Choroid plexus epithelial cell (primary cell): ENCODE results near the gene APOL3.
"Not testable (repeated sequence)": the region's sequence is repeated elsewhere in the genome, so short reads cannot be mapped to it uniquely, and the experiment has no call there.

ENCODE experiments used
- DNase-seq: peaks from one replicate; pipeline ENCODE4 v3.0.0-alpha.2; 2010; ENCODE audit warnings: low read depth
- H3K4me3 ChIP-seq: 2 replicates; pipeline ENCODE4 v1.5.1; 2011; ENCODE audit warnings: low read depth, mild to moderate bottlenecking, control low read depth, low read length, moderate library complexity
- TF ChIP-seq, protein P1 (sequence below): conservative IDR thresholded peaks from 2 replicates; pipeline ENCODE4 v1.5.1; 2011; ENCODE audit warnings: low read depth, mild to moderate bottlenecking, control low read depth, inconsistent platforms, low read length, moderate library complexity

Gene APOL3

DNA sequence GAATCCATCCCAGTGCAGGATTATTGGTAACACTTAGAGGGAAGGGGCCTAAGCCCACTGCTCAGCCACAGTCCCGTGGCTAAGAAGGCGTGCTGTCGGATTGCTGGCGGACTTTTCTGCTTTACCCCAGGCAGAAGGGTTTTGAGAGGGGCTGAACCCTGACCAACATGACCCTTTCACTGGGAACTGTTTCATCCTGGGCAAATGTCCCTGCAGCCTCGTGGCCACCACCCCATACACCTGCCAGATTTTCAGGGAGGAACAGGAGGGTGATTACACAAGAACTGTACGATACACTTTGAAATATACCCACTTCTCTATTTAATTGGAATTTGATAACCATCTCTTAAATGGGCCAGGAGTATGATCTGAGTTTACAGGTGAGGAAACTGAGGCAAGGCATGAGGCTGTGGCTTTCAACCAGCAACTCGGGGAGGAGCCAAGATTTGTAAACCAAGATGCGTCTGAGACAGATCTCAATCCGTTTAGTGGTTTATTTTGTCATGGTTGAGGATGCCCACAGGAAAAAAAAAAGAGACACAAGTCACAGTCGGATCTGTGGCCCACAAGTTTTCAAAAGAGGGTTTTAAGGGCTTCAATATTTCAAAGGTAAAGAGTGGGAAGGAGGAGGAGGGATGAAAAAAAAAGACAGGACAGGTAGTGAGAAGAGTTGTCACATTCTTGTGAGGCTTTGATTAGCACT is 6.1 kb upstream of the APOL3 start:
- TF ChIP-seq, protein P1, sequence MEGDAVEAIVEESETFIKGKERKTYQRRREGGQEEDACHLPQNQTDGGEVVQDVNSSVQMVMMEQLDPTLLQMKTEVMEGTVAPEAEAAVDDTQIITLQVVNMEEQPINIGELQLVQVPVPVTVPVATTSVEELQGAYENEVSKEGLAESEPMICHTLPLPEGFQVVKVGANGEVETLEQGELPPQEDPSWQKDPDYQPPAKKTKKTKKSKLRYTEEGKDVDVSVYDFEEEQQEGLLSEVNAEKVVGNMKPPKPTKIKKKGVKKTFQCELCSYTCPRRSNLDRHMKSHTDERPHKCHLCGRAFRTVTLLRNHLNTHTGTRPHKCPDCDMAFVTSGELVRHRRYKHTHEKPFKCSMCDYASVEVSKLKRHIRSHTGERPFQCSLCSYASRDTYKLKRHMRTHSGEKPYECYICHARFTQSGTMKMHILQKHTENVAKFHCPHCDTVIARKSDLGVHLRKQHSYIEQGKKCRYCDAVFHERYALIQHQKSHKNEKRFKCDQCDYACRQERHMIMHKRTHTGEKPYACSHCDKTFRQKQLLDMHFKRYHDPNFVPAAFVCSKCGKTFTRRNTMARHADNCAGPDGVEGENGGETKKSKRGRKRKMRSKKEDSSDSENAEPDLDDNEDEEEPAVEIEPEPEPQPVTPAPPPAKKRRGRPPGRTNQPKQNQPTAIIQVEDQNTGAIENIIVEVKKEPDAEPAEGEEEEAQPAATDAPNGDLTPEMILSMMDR = no peak
- no peak overlapping the region for H3K4me3 ChIP-seq
- DNase-seq = no peak

DNA sequence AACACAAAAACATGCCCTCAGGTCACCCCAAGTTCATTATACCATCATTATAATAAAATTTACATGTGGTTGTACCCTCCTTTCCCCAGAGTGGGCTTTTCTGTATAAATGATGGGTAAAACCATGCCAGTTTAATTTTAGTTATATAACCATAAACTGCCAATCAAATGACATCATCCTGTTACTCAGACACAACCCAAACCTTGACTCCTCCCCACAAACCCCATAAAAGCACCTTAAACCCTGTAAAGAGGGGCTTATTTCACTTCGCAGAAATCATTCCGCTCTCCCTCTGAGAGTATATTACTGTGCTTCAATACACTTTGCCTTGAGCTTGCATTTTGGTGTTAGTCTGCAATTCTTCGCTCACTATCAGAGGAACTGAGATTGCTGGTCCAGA is 5.5 kb upstream of the APOL3 start:
- no peak for DNase-seq
- H3K4me3 ChIP-seq = no peak overlapping the region
- TF ChIP-seq, protein P1 = no peak

DNA sequence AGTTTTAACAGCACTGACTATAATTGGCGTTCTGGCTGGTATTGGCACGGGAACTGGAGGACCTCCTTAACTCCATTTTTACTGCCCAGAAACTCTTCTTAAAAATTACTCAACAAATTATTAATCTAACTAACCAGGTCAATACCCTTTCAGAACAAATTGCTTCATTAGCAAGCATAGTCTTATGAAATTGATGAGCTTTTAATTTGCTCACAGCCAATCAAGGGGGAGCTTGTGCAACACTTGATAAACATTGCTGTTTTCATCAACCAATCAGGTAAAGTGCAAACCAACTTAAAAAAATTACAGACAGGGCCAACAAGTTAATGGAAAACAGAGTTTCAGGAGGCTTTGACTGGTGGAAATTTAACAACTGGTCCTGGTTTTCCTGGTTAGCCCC is 4.6 kb upstream of the APOL3 start:
- no peak overlapping the region for H3K4me3 ChIP-seq
- no peak for DNase-seq
- TF ChIP-seq, protein P1 = no peak

DNA sequence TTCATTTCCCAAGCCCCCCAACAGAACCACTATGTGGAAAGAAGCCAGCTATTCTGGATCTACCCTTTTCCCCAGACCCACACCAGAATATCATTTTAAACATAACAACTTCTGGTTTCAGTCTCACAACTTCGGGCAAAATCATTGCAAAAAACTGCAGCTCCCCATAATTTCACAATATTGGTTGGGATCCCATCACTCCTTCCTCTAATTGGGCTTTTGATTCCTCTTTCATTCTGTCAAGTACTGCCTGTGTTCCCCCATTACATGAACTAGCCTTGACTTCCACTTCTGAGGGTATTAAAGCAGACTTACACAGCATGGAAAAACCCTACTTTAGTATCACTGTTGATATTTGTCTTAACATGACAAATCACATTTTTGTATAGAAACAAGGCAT is 4.1 kb upstream of the APOL3 start:
- TF ChIP-seq, protein P1 = no peak
- DNase-seq = no peak
- H3K4me3 ChIP-seq = no peak overlapping the region

DNA sequence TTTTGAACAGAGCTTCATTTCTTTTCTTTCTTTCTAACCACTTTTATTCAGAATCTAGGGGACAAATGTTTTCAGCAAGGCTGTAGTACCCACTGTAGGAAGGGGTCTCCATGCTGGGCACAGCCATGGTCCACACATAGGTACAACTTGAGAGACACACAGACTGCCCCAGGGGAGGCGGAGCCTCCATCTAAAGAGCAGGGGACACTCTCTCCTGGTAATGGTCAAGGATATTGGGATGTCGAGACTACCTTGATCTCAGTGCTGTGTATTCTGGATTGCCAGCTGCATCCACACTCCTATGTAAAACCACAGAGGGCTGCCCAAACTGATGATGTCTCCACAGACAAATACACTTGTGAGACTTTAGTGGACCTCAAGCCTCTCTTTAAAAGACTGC is 2.9 kb upstream of the APOL3 start:
- no peak overlapping the region for H3K4me3 ChIP-seq
- TF ChIP-seq, protein P1 = no peak
- no peak for DNase-seq

DNA sequence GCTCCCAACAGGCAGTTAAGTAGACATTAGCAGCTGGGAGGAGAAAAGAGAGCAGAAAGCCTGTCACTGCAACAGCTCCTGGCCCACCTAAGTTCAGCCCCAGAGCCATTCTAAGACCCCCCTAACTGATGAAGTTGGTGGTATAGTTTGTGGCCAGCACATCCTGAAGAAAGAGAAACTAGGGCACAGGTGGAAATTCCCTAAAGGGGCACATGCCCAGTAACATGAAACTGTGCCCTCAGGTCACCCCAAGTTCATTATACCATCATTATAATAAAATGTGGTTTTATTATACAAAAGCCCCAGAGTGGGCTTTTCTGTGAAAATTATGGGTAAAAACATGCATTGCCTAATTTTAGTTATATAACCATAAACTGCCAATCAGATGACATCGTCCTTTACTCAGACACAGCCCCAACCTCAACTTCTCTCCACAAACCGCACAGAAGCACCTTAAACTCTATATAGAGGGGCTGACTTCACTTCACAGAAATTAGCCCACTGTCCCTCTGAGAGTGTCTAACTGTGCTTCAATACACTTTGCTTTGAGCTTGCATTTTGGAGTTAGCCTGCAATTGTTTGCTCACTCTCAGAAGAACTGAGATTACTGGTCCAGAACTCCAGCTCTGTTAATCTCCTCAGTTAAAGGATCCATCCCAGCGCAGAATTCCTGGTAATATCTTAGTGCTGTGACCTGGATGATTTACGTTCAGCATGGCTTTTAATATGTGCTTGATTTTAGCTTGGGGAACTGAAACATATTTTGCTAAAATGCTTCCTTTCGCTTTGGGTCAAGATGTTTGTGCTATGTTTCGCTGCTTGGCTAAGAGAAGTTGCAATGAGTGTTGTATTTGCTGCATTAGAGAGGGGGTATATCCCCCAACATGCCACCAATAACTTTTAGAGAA is 1.8 kb upstream of the APOL3 start:
- TF ChIP-seq, protein P1 = no peak
- no peak overlapping the region for H3K4me3 ChIP-seq

DNA sequence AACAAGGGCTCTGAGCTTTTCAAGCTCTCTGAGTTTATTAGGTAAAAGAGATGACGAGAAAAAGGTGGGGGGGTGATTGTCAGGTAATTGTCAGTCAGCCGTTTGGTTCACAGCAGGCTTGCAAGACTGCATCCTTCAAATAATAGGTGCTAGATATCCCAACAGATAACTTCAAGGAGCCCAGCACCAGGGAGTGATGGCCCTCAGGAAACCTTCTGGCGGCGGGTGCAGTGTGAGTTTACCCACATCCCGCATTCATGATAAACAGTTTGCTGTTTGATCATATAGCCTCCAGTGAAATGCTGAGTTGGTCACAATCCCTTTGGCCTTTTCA is 1.2 kb upstream of the APOL3 start:
- H3K4me3 ChIP-seq, DNase-seq: not testable (repeated sequence)

More for the DNA sequence above, 1.8 kb upstream of the APOL3 start:
- no peak for DNase-seq
